H1 (cell line): ENCODE results near the gene DDX4. TPM values are rescaled to one million over a fixed set of nuclear protein-coding genes. Genes with fewer than 3 reads are reported as not detected.
A peak's percentile ranks its signal among the peaks of the same experiment; 100 is the strongest.

Experiments used
- CTCF ChIA-PET: fragments of 300-600 bp; sonication (Branson Sonifier 250); formaldehyde crosslinking; loops from one replicate; lab custom pipeline; 2021; ENCODE audit not compliant: partially characterized antibody; lab: Charles Lee
- POLR2A ChIA-PET: fragments of 300-600 bp; sonication (Branson Sonifier 250); formaldehyde crosslinking; loops from one replicate; lab custom pipeline; 2021; ENCODE audit warnings: inconsistent platforms; ENCODE audit not compliant: partially characterized antibody; lab: Charles Lee
- DNase-seq, 2 experiments: peaks; one replicate each; pipeline versions ENCODE4 v3.0.0 to v3.0.0-alpha.2; 2010 to 2022; ENCODE audit warnings: low spot score in 2 of 2, low read depth in 1 of 2, mixed read lengths in 1 of 2
- FAIRE-seq: peaks from 2 replicates; lab custom pipeline; 2011; peaks lifted over from hg19 to GRCh38; lab: Jason Lieb, UNC
- H2AFZ ChIP-seq: 2 replicates; pipeline ENCODE4 v1.8.1; 2012; ENCODE audit warnings: low read length, inconsistent platforms
- H2AK5ac ChIP-seq: 2 replicates; pipeline ENCODE4 v1.6.1; 2013; ENCODE audit warnings: low read depth, low read length
- H2BK120ac ChIP-seq: replicated peaks from 2 replicates; pipeline ENCODE3; 2013; ENCODE audit warnings: low read depth, low read length, inconsistent platforms
- H2BK12ac ChIP-seq: 2 replicates; pipeline ENCODE4 v1.6.1; 2013; ENCODE audit warnings: low read depth, low read length
- H2BK15ac ChIP-seq: 2 replicates; pipeline ENCODE4 v1.6.1; 2013; ENCODE audit warnings: low read length
- H2BK20ac ChIP-seq: 2 replicates; pipeline ENCODE4 v1.6.1; 2013; ENCODE audit warnings: low read length
- H2BK5ac ChIP-seq: 2 replicates; pipeline ENCODE4 v1.6.1; 2013; ENCODE audit warnings: low read depth, low read length
- H3K14ac ChIP-seq: 2 replicates; pipeline ENCODE4 v1.6.1; 2013; ENCODE audit warnings: inconsistent platforms; ENCODE audit not compliant: insufficient read length
- H3K18ac ChIP-seq: 2 replicates; pipeline ENCODE4 v1.6.1; 2013; ENCODE audit warnings: low read length; ENCODE audit errors: extremely low read depth
- H3K23ac ChIP-seq: 2 replicates; pipeline ENCODE4 v1.6.1; 2013; ENCODE audit warnings: inconsistent platforms; ENCODE audit not compliant: insufficient read length
- H3K23me2 ChIP-seq: 2 replicates; pipeline ENCODE4 v1.6.1; 2013; ENCODE audit warnings: low read depth, low read length
- H3K27ac ChIP-seq: 2 replicates; pipeline ENCODE4 v1.6.1; 2011; ENCODE audit warnings: low read depth, low read length, inconsistent platforms
- H3K27me3 ChIP-seq, 4 experiments: replicated peaks in 1 of 4; 1 replicate in 1 of 4; 2 replicates in 3 of 4; pipeline versions ENCODE4 v1.6.1 to v1.8.1; 2011 to 2013; ENCODE audit warnings: low read length in 3 of 4, mild to moderate bottlenecking in 3 of 4, inconsistent platforms in 2 of 4, mixed read lengths in 2 of 4, moderate library complexity in 1 of 4; ENCODE audit not compliant: control insufficient read depth in 3 of 4, insufficient read depth in 3 of 4; ENCODE audit errors: extremely low read depth in 1 of 4
- H3K36me3 ChIP-seq, 4 experiments: 2 replicates each; pipeline versions ENCODE4 v1.6.1 to v1.8.1; 2011 to 2013; ENCODE audit warnings: mild to moderate bottlenecking in 4 of 4, low read length in 3 of 4, moderate library complexity in 2 of 4, control low read depth in 1 of 4, inconsistent platforms in 1 of 4; ENCODE audit not compliant: insufficient read depth in 4 of 4, control insufficient read depth in 2 of 4
- H3K4ac ChIP-seq: replicated peaks from 2 replicates; pipeline ENCODE3; 2013; ENCODE audit warnings: low read length, low read depth, mixed read lengths, inconsistent platforms; ENCODE audit not compliant: insufficient read length
- H3K4me1 ChIP-seq, 4 experiments: replicated peaks in 1 of 4; 1 replicate in 1 of 4; 2 replicates in 3 of 4; pipeline versions ENCODE4 v1.6.1 to v1.8.1; 2011 to 2013; ENCODE audit warnings: low read length in 3 of 4, inconsistent platforms in 2 of 4, mixed read lengths in 1 of 4; ENCODE audit not compliant: insufficient read depth in 4 of 4, control insufficient read depth in 3 of 4
- H3K4me2 ChIP-seq, 2 experiments: 2 replicates each; pipeline versions ENCODE4 v1.6.1 to v1.8.1; 2011 to 2013; ENCODE audit warnings: low read depth in 2 of 2, low read length in 2 of 2, control low read depth in 1 of 2, inconsistent platforms in 1 of 2, mild to moderate bottlenecking in 1 of 2; ENCODE audit not compliant: insufficient read depth in 1 of 2
- H3K4me3 ChIP-seq, 4 experiments: fragments of 200-600, 300-600 bp in 1 of 4; sonication (generic), shearing (Covaris generic), sonication (Bioruptor Twin) in 1 of 4; 2 replicates each; pipeline versions ENCODE4 v1.5.1 to v1.8.1; 2011 to 2016; ENCODE audit warnings: low read length in 4 of 4, low read depth in 3 of 4, control low read depth in 2 of 4, inconsistent platforms in 2 of 4, mild to moderate bottlenecking in 2 of 4, mixed read lengths in 1 of 4, moderate library complexity in 1 of 4; ENCODE audit not compliant: insufficient read depth in 2 of 4; ENCODE audit errors: extremely low read depth in 1 of 4
- H3K56ac ChIP-seq: replicated peaks from 2 replicates; pipeline ENCODE3; 2013; ENCODE audit warnings: low read depth, mild to moderate bottlenecking, mixed read lengths, low read length, inconsistent platforms; ENCODE audit not compliant: insufficient read length
- H3K79me1 ChIP-seq: 2 replicates; pipeline ENCODE4 v1.6.1; 2013; ENCODE audit warnings: low read depth, low read length, control low read depth
- H3K79me2 ChIP-seq, 2 experiments: 2 replicates each; pipeline versions ENCODE4 v1.6.1 to v1.8.1; 2012 to 2013; ENCODE audit warnings: low read length in 2 of 2, mild to moderate bottlenecking in 2 of 2, inconsistent platforms in 1 of 2; ENCODE audit not compliant: insufficient read depth in 2 of 2, control insufficient read depth in 1 of 2
- H3K9ac ChIP-seq, 4 experiments: replicated peaks in 1 of 4; 1 replicate in 1 of 4; 2 replicates in 3 of 4; pipeline versions ENCODE4 v1.6.1 to v1.8.1; 2011 to 2013; ENCODE audit warnings: low read depth in 3 of 4, low read length in 3 of 4, control low read depth in 2 of 4, mild to moderate bottlenecking in 2 of 4, moderate library complexity in 2 of 4, inconsistent platforms in 1 of 4; ENCODE audit errors: extremely low read depth in 1 of 4
- H3K9me3 ChIP-seq, 2 experiments: 2 replicates each; pipeline versions ENCODE4 v1.6.1 to v1.8.1; 2012 to 2013; ENCODE audit warnings: mild to moderate bottlenecking in 2 of 2, moderate library complexity in 2 of 2, control low read depth in 1 of 2, inconsistent platforms in 1 of 2, low read depth in 1 of 2, low read length in 1 of 2, mixed read lengths in 1 of 2; ENCODE audit not compliant: insufficient read depth in 2 of 2
- H4K20me1 ChIP-seq, 2 experiments: replicated peaks in 1 of 2; 2 replicates each; pipeline versions ENCODE3 to v1.8.1; 2011 to 2013; ENCODE audit warnings: inconsistent platforms in 2 of 2, low read length in 2 of 2, mild to moderate bottlenecking in 1 of 2; ENCODE audit not compliant: insufficient read depth in 2 of 2, control insufficient read depth in 1 of 2
- H4K5ac ChIP-seq: 2 replicates; pipeline ENCODE4 v1.6.1; 2013; ENCODE audit warnings: low read length, low read depth, mixed read lengths, inconsistent platforms; ENCODE audit not compliant: insufficient read length
- H4K8ac ChIP-seq: 2 replicates; pipeline ENCODE4 v1.8.0; 2013; ENCODE audit warnings: mild to moderate bottlenecking, moderate library complexity, low read length, inconsistent platforms; ENCODE audit not compliant: insufficient read depth; ENCODE audit errors: extremely low read depth
- H4K91ac ChIP-seq: replicated peaks from 2 replicates; pipeline ENCODE3; 2013; ENCODE audit warnings: low read length, mixed read lengths, inconsistent platforms; ENCODE audit not compliant: insufficient read length
- RAD21 ChIP-seq, 2 experiments: IDR thresholded peaks in 1 of 2; conservative IDR thresholded peaks in 1 of 2; 2 replicates each; pipeline ENCODE4 v1.6.1; 2011; ENCODE audit warnings: low read depth in 2 of 2, low read length in 2 of 2, improper control_type of control experiment in 1 of 2, inconsistent platforms in 1 of 2, mild to moderate bottlenecking in 1 of 2, moderate library complexity in 1 of 2
- SRF ChIP-seq: IDR thresholded peaks from 2 replicates; pipeline ENCODE4 v1.6.1; 2011; ENCODE audit warnings: mild to moderate bottlenecking, low read depth, low read length, moderate library complexity
- WGBS, 2 experiments: shearing (Covaris generic) in 1 of 2; methylation state at CpG; one replicate each; pipeline versions ENCODE4 v1.1.6 to v1.1.7; 2013 to 2015; ENCODE audit warnings: low lambda C conversion rate in 2 of 2, mixed read lengths in 2 of 2, inconsistent platforms in 1 of 2, low coverage in 1 of 2, missing lambda C conversion rate in 1 of 2; ENCODE audit not compliant: insufficient replicate concordance in 2 of 2, insufficient coverage in 1 of 2, insufficient read length in 1 of 2; ENCODE audit errors: extremely low coverage in 1 of 2, missing lambda C conversion rate in 1 of 2; 5-methylcytosine and 5-hydroxymethylcytosine counted together
- polyA plus RNA-seq, 7 experiments: library from polyadenylated mRNA; depleted of rRNA in 3 of 7; stranded (reverse) in 5 of 7; unstranded in 2 of 7; fragments of >200 nt in 5 of 7; fragments of 200-250 nt in 2 of 7; gene quantifications; 1 replicate in 5 of 7; 2 replicates in 1 of 7; 4 replicates in 1 of 7; pipeline versions ENCODE4 v1.2.1 to v1.2.3, GENCODE V29; 2011 to 2013; ENCODE audit warnings: missing spikeins in 2 of 7, mixed read lengths in 2 of 7
- total RNA-seq: library from RNA; stranded (reverse); fragmentation: NEBNext Ultra II Directional; extraction: Animal tissue kit (Norgen Biotek cat#: 25700); gene quantifications from 2 replicates; pipeline ENCODE4 v1.2.1, GENCODE V29; 2021
- TF ChIP-seq, protein P1 (sequence below), 3 experiments: IDR thresholded peaks; 1 replicate in 2 of 3; 2 replicates in 1 of 3; pipeline versions ENCODE4 v1.5.1 to v1.6.1; 2011; ENCODE audit warnings: low read length in 3 of 3, mild to moderate bottlenecking in 3 of 3, inconsistent platforms in 2 of 3, low read depth in 1 of 3, moderate library complexity in 1 of 3; ENCODE audit not compliant: insufficient read depth in 1 of 3; ENCODE audit errors: control extremely low read depth in 1 of 3

Gene DDX4
- total and polyA plus RNA-seq, 2 of the 8 experiments (the other 6 are each of a cell fraction or from before 2014, with no cell fraction given), result 0.15 TPM; not detected in 1

- no peak overlapping the region for H3K4me2 ChIP-seq
- H3K56ac ChIP-seq, result no peak overlapping the region
- 0 out of 7 replicates have a peak, but pooled peaks cover 0 to 2% (median 0%) of the 10 kb centered on the region in 4 experiments for H3K4me1 ChIP-seq
- no peaks in the 10 kb centered on the region for H3K79me1 ChIP-seq
- no peak for FAIRE-seq
- H3K4me3 ChIP-seq, result no peak overlapping the region
- H3K79me2 ChIP-seq, result no peaks in the 10 kb centered on the region
- no peak overlapping the region for H2BK5ac ChIP-seq
- H3K27ac ChIP-seq, result no peak overlapping the region
- H3K23ac ChIP-seq, result no peak overlapping the region
- no peak overlapping the region for H3K14ac ChIP-seq
- no peak overlapping the region for H3K18ac ChIP-seq
- no peak overlapping the region for H3K9ac ChIP-seq
- H4K8ac ChIP-seq, result no peak overlapping the region
- H2BK12ac ChIP-seq, result no peak overlapping the region
- H4K5ac ChIP-seq, result no peak overlapping the region
- H3K36me3 ChIP-seq, result peaks cover 0 to 31% (median 5%) of the 10 kb centered on the region in 4 experiments; a peak in 3 of 8 replicates
- peaks cover 6 to 8% of the 10 kb centered on the region in 2 experiments; a peak in 2 of 4 replicates for H3K9me3 ChIP-seq
- H3K27me3 ChIP-seq, result no peaks in the 10 kb centered on the region
- H3K4ac ChIP-seq, result no peak overlapping the region
- H2BK15ac ChIP-seq, result no peak overlapping the region
- ChIA-PET CTCF (interaction anchor here (0.8 to 1.4 kb wide), 3 partner anchors 296 to 409 kb away, joined by 3 to 5 read pairs (median 3); no protein-coding TSS in a partner anchor), POLR2A (interaction anchor here (1.0 to 1.4 kb wide), 2 partner anchors 9 to 10 kb away, joined by 3 to 4 read pairs; no protein-coding TSS in a partner anchor)
- WGBS, 2 experiments, result 79% methylated on average over 3 of the region's 3 CpGs; no CpG with 5 or more reads in 1 of the 2 experiments
- no peaks in the 10 kb centered on the region for H4K20me1 ChIP-seq
- no peak for DNase-seq
- H2AK5ac ChIP-seq, result no peak overlapping the region
- no peak overlapping the region for H2BK120ac ChIP-seq
- no peak overlapping the region for H4K91ac ChIP-seq
- no peaks in the 10 kb centered on the region for H3K23me2 ChIP-seq
- TF ChIP-seq, protein P1, sequence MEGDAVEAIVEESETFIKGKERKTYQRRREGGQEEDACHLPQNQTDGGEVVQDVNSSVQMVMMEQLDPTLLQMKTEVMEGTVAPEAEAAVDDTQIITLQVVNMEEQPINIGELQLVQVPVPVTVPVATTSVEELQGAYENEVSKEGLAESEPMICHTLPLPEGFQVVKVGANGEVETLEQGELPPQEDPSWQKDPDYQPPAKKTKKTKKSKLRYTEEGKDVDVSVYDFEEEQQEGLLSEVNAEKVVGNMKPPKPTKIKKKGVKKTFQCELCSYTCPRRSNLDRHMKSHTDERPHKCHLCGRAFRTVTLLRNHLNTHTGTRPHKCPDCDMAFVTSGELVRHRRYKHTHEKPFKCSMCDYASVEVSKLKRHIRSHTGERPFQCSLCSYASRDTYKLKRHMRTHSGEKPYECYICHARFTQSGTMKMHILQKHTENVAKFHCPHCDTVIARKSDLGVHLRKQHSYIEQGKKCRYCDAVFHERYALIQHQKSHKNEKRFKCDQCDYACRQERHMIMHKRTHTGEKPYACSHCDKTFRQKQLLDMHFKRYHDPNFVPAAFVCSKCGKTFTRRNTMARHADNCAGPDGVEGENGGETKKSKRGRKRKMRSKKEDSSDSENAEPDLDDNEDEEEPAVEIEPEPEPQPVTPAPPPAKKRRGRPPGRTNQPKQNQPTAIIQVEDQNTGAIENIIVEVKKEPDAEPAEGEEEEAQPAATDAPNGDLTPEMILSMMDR (IDR thresholded peaks at IDR 0.05; ENCODE audit: control extremely low read depth in 1 of 3, insufficient read depth in 1 of 3, low read depth in 1 of 3, low read length in 3 of 3), result peak in 1 of 3 experiments; percentile 30; a peak in 1 of 4 replicates
- TF ChIP-seq RAD21 (IDR thresholded peaks at IDR 0.05 in 1 of 2, conservative IDR thresholded peaks at IDR 0.05 in 1 of 2; ENCODE audit: low read depth in 2 of 2, low read length in 2 of 2) (peak; percentile 33 to 47; a peak in 2 of 4 replicates), SRF (no peak)
- H2BK20ac ChIP-seq, result no peak overlapping the region
- H2AFZ ChIP-seq, result no peak overlapping the region
Measured at GRCh38 chr5:55701462-55702103, 36.3 kb upstream of the DDX4 start.
